Articular chondrocyte of knee joint (primary cell): ENCODE results near the gene NLRP10. TPM values are rescaled to one million over a fixed set of nuclear protein-coding genes. Genes with fewer than 3 reads are reported as not detected.

ENCODE experiments used
- small RNA-seq: library from RNA; depleted of rRNA; stranded (forward); fragments of <200 nt; gene quantifications from one replicate; pipeline ENCODE3, GENCODE V24; 2012
- total RNA-seq: library from RNA; depleted of rRNA; stranded (reverse); fragments of >200 nt; gene quantifications from 2 replicates; pipeline ENCODE4 v1.2.3, GENCODE V29; 2012

The NLRP10 gene, protein sequence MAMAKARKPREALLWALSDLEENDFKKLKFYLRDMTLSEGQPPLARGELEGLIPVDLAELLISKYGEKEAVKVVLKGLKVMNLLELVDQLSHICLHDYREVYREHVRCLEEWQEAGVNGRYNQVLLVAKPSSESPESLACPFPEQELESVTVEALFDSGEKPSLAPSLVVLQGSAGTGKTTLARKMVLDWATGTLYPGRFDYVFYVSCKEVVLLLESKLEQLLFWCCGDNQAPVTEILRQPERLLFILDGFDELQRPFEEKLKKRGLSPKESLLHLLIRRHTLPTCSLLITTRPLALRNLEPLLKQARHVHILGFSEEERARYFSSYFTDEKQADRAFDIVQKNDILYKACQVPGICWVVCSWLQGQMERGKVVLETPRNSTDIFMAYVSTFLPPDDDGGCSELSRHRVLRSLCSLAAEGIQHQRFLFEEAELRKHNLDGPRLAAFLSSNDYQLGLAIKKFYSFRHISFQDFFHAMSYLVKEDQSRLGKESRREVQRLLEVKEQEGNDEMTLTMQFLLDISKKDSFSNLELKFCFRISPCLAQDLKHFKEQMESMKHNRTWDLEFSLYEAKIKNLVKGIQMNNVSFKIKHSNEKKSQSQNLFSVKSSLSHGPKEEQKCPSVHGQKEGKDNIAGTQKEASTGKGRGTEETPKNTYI
- total RNA-seq = 11.2 and 12.0 TPM in 2 replicates

DNA sequence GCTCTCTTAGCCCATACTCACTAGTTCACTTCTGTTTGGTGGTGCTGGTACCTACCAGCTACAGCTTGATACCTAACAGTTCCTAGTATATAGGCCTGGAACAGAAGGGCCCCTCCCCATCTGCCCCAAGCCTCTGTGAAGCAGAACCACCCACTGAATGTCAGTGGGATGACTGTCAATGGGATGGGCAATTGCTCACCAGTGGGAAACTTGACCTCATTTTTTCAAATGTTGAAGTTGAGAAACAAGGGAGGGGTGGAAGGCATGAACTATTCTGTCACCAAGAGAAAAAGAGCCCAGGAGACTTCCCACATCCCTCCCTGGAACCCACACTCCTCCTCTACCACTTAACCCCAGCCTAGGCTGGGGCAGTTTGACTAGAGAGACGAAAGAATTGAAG lies at the start of gene NLRP10:
TSS of gene NLRP10 (minus strand) at position 62 of the 400 bp plus-strand sequence. CDS start 1,952 bp downstream, outside the sequence.

GRCh38 chr11:7986768-7987559 lies 21.7 kb upstream of the NLRP10 start, which contains the start of gene EIF3F:
Gene EIF3F (plus strand): TSS chr11:7987337. CDS start chr11:7987353, 16 bp downstream.

DNA sequence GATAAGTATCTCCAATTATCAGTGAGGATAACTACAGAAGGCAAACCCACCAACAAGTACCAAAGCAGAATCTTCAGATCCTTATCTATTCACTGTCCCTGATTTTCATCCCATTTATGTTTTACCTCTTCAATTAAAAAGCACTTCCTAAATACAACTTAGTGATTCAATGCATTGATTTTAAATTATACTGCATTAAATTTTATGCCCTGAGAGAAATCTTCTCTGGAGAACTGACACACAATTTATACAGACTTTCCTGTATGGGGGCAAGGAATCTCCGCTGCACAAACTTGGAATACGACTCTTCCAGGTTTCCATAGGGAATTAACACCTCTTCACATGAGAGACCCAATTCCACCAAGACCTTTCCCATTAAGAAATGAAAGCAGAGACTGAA lies 23.6 kb downstream of the NLRP10 start, which contains the start of gene OR10A3:
TSS of gene OR10A3 (minus strand) at position 101 of the 400 bp plus-strand sequence. CDS start 2,188 bp downstream, outside the sequence.

GRCh38 chr11:7931168-7931567 lies 34.1 kb downstream of the NLRP10 start, which contains the start of gene OR10A6:
Gene OR10A6 (minus strand): TSS chr11:7931268. CDS start chr11:7928662, 2,606 bp downstream.

Small RNAs within 50 kb of the gene (small RNA-seq; reads per million reads assigned to genes)
- not detected for gene COX6CP5

Other genes with a start within 250 kb of the NLRP10 start
- gene OR5P2, start 168.5 kb downstream of the NLRP10 start, total RNA-seq = 0.22 TPM in 1 of 2 replicates, not detected in the other
- not detected in 2 replicates for gene OR5P3, start 134.6 kb downstream of the NLRP10 start, total RNA-seq
- under 0.01 TPM in 2 replicates for gene OR10A6, start 34.2 kb downstream of the NLRP10 start, total RNA-seq
- 0.13 and 0.32 TPM in 2 replicates for gene OR10A3, start 23.7 kb downstream of the NLRP10 start, total RNA-seq
- 316 and 514 TPM in 2 replicates for gene EIF3F, start 21.9 kb upstream of the NLRP10 start, total RNA-seq
- gene TUB, start 115.8 kb upstream of the NLRP10 start, total RNA-seq = 14.0 and 14.5 TPM in 2 replicates
- gene RIC3, start 203.6 kb upstream of the NLRP10 start, total RNA-seq = 1.2 and 1.6 TPM in 2 replicates